COLO668 (cell line): ENCODE data around the gene MIA2.
"Not testable (repeated sequence)": the region's sequence is repeated elsewhere in the genome, so short reads cannot be mapped to it uniquely, and the experiment has no call there.

Source experiments
- DNase-seq: peaks from one replicate; lab custom pipeline; 2025; ENCODE audit not compliant: unreplicated experiment; lab: John Stamatoyannopoulos, UW

Gene MIA2

DNA sequence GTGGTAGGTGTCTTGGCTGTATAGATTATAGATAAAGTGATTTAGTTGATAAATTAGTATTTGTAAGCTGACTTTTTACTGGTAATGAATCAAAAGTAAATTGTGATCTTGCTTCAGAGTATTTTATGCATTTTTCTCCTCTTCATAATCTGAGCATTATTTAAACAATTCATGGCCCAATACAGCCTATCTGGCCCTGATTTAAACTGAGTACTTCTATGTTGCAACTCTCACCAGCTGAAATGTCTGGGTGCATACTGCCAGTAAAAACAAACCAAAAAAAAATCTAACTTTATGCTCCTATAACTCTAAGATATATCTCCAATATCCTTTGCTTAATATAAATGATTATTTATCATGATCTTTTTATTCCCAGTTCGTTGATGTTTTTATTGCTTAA is 86.6 kb downstream of the MIA2 start:
- DNase-seq: no peak

DNA sequence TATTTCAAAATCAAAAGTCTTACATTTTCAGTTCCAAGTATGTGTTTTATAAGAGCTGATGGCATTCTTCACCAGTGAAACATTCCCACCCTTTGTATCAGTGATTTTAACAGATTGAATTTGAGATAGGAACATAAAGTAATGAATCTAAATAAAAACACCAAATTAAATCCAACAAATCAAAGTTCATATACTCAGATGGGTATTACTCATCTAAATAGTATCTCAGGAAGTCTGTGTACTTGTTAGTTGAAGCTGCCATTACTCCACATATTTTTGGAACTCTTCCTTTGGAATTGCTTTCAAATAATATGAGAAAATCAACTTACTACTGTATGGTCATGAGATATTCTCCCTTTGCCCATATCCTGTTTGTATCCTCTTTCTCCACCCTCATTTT is 89.1 kb downstream of the MIA2 start:
- DNase-seq: no peak

- DNase-seq: no peak
These were observed 90.4 kb downstream of the MIA2 start for GRCh38 chr14:39324097-39324496.

- DNase-seq: no peak
These were observed 105.3 kb downstream of the MIA2 start for GRCh38 chr14:39339003-39339402.

DNA sequence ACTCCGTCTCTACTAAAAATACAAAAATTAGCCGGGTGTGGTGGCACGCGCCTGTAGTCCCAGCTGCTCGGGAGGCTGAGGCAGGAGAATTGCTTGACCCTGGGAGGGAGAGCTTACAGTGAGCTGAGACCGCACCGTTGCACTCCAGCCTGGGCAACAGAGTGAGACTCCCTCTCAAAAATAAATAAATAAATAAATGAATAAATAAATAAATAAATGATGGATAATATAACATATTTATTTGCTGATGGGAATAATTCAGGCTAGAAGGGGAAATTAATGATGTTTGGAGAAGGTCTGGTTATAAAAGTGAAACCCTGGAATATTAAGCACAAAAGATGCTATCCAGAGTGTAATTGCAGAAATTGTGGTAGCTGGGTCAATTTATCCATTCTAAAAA is 107.4 kb downstream of the MIA2 start:
- DNase-seq: not testable (repeated sequence)

GRCh38 chr14:39342768-39343167 is 109.1 kb downstream of the MIA2 start:
- no peak for DNase-seq

DNA sequence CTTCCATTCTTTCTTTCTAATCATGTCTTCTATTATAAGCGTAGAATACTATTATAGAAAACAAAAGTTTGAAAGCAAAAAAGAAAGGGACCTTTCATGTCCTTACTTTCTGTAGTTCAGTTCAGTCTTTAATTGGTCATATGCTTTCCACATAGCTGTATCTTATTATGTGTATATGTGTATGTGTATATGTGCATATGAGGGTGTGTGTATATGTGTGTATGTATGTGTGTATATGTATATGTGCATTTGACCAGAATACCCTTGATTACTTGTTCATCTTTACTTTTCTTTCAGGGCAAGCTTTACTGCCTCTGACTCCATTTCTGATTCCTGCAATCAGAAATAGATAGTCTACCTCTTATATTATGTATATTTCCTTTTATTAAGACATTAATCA is 109.9 kb downstream of the MIA2 start:
- DNase-seq: no peak

DNA sequence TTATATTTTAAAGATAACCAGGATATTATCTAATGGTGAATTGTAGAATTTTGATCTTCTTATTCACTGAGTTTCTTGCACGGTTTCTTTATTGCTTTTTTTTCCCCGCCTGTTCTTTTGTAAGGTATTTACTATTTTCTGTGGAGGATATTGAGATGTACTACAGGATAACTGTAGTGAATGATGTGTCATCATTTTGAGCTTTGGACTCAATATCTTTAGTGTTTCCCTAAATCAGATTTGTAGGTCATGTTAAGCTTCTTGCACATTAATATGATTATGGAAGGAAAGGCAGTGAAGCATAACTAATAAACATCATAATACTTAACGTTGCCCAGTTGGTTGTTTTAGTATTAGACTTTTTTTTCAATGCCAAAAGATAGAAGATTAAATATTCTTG is 117.2 kb downstream of the MIA2 start:
- DNase-seq: no peak

- no peak for DNase-seq
These were observed 118.0 kb downstream of the MIA2 start for GRCh38 chr14:39351708-39352107.

DNA sequence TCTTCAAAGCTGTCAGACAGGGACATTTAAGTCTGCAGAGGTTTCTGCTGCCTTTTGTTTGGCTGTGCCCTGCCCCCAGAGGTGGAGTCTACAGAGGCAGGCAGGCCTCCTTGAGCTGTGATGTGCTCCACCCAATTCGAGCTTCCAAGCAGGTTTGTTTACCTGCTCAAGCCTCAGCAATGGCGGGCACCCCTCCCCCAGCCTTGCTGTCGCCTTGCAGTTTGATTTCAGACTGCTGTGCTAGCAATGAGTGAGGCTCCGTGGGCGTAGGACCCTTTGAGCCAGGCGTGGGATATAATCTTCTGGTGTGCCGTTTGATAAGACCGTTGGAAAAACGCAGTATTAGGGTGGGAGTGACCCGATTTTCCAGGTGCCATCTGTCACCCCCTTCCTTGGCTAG is 125.4 kb downstream of the MIA2 start:
- not testable (repeated sequence) for DNase-seq

DNA sequence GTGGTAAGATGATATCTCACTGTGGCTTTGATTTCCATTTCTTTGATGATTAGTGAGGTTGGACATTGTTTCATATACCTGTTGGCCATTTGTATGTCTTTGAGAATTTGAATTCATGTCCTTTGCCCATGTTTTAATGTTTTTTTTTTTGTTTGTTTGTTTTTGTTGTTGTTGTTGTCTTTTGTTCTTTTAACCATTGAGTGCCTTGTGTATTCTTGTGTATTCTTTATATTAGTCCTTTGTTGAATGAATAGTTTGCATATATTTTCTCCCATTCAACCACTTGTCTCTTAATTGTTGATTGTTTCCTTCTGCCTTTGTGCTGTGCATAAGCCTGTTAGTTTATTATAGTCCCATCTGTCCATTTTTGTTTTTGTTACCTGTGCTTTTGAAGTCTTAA is 126.6 kb downstream of the MIA2 start:
- no peak for DNase-seq

- not testable (repeated sequence) for DNase-seq
These were observed 127.8 kb downstream of the MIA2 start for GRCh38 chr14:39361556-39361955.

- DNase-seq: no peak
These were observed 130.8 kb downstream of the MIA2 start for GRCh38 chr14:39364509-39364908.

DNA sequence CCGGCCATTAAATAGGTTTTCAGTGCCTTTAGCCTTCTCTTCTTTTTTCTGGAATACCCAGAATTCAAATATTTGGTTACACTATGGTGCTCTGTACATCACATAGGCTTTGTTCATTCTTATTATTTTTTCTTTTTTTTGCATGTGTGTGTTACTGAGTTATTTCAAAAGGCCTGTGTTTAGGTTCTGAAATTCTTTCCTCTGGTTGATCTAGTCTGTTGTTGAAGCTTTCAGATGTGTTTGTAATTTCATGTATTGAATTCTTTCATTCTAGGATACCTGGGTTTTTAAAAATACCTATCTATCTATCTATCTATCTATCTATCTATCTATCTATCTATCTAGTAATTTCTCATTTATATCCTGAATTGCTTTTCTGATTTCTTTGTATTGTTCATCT is 131.6 kb downstream of the MIA2 start:
- DNase-seq: no peak

GRCh38 chr14:39366460-39367386 is 133.0 kb downstream of the MIA2 start:
- DNase-seq: no peak

- no peak for DNase-seq
These were observed 133.7 kb downstream of the MIA2 start for GRCh38 chr14:39367387-39367751.

DNA sequence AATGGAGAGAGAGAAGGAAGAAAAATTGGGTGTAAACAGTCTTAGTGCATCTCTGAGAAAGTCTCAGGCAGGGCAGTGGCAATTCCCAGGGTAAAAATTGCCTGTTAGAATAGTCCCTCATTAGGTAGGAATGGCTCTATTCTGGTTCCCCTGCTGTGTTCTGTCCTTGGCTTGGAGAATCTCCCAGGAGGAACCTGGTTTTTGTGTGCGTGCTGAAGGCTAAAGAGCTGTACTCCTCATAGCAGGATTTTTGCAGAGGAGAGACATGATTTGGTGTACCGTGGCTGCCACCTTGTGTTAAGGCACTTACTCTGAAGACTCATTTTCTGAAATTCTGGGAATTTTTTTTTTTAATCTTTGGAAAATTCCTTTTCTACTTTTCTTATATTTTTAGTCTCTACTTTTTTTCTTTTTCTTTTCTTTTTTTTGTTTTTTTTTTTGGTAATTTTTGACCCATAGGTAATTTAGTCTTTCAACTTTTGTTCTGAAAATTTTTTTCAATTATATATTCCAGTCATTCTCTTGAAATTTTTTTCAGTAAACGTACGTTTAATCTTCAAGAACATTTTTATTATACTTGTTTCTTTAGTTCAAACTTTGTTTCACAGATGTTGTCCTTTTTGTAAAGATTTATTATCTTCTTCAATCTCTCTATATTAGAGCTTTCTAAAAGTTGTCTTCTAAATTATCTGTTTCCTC is 134.7 kb downstream of the MIA2 start:
- DNase-seq: peak; percentile 30

- DNase-seq: no peak
These were observed 135.3 kb downstream of the MIA2 start for GRCh38 chr14:39369029-39369428.

DNA sequence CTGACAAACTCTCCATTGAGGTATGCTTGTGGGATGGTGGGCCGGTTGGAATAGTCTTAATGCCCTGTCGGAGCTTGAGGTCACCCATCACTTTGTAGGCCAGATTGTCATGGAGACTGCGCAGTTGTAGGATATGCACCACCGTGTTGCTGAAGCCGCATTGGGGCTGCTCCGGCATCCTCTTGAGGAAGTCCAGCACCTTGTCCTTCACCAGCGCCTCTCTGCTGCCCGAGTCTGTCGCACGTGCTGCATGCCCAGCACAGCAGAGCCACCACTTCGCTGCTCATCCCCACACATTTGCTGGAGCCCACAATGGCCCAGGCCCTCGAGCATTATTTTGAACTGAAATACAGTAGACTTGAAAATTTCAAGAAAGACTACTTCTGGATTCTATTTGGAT is 136.7 kb downstream of the MIA2 start:
- no peak for DNase-seq

GRCh38 chr14:39372656-39373055 is 138.9 kb downstream of the MIA2 start:
- DNase-seq: no peak

GRCh38 chr14:39374851-39375250 is 141.1 kb downstream of the MIA2 start:
- no peak for DNase-seq

DNA sequence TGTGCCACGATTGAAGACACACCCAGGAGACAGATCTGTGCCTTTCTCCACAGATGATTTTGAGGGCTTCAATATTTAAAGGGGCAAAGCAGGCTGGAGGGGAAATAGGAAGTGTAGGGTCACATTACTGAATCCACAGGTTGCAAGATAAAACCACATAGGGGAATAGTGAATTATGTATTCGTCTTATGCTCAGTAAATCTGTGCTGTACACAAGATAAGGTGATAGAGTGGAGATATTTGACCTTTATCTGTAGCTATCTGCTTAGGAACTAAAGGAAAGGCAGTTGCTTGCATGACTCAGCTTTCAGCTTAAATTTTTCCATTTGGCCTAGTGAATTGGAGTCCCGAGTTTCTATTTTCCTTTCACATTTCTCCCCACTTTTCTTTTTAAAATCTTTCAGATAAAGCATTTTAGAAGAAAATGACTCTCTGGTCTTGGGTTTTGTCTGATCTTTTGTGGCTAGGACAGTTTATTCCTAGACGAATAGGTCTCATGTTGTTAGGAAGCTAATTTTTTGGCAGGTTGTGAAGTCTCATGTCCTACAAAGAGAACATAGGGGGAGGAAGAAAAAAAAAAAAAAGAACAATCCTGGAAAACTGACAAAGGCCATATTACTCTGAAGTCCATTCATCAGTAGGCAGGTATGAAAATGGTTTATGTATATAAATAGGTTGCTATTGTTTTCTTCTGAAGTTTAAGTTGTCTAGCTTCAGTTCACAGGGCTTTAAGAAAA is 143.1 kb downstream of the MIA2 start:
- no peak for DNase-seq
